ENCODE results near the gene FNBP1. TPM values are rescaled to one million over a fixed set of nuclear protein-coding genes. Genes with fewer than 3 reads are reported as not detected.

FNBP1 gene
- total RNA-seq, 1 donor from 2014 or later, result 12.1 TPM

DNA sequence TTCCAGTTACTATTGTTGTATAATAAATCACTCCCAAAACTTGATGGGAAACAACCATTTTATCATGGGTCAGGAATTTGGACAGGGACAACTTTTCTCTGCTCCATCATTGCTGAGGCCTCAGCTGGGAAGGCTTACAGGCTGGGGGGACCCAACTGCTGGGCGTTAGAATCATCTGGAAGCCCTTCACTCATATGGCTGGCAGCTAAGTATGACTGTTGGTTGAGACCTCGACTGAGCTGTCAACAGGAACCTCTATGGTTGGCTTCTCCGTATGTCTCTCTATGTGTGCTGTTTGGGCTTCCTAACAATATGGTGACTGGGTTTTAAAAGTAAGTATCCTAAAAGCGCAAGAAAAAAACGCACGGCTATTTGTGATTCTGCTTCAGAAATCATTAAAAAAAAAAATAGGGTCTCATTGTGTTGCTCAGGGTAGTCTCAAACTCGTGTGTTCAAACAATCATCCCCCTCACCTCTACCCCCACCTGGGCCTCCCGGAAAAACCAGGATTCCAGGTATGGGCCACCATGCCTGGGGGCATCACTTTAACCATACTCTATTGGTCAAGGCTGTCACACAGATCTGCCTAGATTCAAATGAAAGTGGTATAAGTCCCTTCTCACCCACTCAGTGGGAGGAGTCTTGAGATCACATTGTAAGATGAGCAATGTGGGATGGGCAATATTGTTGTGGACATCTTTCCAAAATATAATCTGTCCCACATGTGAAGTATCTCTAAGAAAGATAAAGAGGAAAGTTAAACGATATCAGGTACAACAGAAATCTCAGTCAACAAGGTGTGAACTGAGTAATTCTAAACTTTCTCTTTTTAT is 15.2 kb downstream of the FNBP1 start:
- no peak for DNase-seq (ENCODE audit: low read depth)
- TF ChIP-seq, protein P1, sequence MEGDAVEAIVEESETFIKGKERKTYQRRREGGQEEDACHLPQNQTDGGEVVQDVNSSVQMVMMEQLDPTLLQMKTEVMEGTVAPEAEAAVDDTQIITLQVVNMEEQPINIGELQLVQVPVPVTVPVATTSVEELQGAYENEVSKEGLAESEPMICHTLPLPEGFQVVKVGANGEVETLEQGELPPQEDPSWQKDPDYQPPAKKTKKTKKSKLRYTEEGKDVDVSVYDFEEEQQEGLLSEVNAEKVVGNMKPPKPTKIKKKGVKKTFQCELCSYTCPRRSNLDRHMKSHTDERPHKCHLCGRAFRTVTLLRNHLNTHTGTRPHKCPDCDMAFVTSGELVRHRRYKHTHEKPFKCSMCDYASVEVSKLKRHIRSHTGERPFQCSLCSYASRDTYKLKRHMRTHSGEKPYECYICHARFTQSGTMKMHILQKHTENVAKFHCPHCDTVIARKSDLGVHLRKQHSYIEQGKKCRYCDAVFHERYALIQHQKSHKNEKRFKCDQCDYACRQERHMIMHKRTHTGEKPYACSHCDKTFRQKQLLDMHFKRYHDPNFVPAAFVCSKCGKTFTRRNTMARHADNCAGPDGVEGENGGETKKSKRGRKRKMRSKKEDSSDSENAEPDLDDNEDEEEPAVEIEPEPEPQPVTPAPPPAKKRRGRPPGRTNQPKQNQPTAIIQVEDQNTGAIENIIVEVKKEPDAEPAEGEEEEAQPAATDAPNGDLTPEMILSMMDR (IDR thresholded peaks at IDR 0.05; ENCODE audit: insufficient read depth, low read length, poor library complexity, severe bottlenecking), result no peak
- H3K4me3 ChIP-seq (ENCODE audit: low read depth, low read length), result no peak overlapping the region
- H3K36me3 ChIP-seq (ENCODE audit: control insufficient read depth, insufficient read depth, low read length), result no peaks in the 10 kb centered on the region
- no peaks in the 10 kb centered on the region for H3K27me3 ChIP-seq (ENCODE audit: control insufficient read depth, insufficient read depth, low read length)

DNA sequence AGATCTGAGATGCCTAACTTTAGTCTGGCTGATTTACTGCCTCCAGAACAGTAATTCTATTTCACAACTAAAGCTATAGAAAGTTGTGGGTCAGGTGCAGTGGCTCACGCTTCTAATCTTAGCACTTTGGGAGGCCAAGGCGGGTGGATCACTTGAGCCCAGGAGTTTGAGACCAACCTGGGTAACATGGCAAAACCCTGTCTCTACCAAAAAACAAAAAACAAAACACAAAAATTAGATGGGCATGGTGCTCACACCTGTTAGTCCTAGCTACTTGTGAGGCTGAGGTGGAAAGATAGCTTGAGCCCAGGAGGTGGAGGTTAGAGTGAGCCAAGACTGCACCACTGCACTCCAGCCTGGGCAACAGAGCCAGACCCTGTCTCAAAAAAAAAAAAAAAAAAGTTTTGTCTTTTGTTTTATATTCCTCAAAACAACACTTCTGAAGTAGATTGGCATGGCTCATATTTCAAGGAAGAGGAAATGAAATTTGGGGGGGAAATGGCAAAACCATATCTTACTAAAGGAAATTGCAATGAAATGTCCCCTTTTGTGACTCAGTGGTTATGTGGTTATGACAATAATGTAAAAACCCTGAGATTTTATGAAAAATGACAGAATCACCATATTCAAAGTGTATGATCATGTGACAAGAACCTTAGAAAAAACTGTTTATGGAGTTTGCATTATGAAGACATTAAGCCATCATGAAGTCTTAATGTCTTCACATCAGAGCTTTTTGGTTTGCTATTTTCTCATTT is 16.2 kb downstream of the FNBP1 start:
- Histone ChIP-seq H3K4me3 (ENCODE audit: low read depth, low read length) (no peak overlapping the region), H3K27me3 (ENCODE audit: control insufficient read depth, insufficient read depth, low read length) (no peaks in the 10 kb centered on the region), H3K36me3 (ENCODE audit: control insufficient read depth, insufficient read depth, low read length) (no peaks in the 10 kb centered on the region)
- no peak for DNase-seq (ENCODE audit: low read depth)
- TF ChIP-seq, protein P1 (IDR thresholded peaks at IDR 0.05; ENCODE audit: insufficient read depth, low read length, poor library complexity, severe bottlenecking), result no peak

DNA sequence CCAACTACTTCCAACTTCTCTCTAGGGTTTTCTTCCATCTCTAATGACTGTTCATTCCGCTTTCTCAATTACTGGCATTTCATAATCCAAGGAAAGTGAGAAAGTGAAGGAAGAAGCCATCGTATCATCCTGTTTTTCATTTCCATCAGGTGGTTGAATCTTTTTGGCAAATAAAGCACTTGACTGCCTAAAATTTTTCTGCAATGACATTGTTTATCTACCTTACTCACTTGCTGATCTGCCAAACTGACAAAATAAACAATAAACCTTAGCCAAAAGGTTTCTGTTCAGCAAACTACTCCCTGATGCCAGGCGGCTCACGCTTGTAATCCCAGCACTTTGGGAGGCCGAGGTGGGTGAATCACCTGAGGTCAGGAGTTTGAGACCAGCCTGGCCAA is 18.4 kb downstream of the FNBP1 start:
- TF ChIP-seq, protein P1 (IDR thresholded peaks at IDR 0.05; ENCODE audit: insufficient read depth, low read length, poor library complexity, severe bottlenecking), result no peak
- Histone ChIP-seq H3K27me3 (ENCODE audit: control insufficient read depth, insufficient read depth, low read length) (no peaks in the 10 kb centered on the region), H3K4me3 (ENCODE audit: low read depth, low read length) (no peak overlapping the region), H3K36me3 (ENCODE audit: control insufficient read depth, insufficient read depth, low read length) (no peaks in the 10 kb centered on the region)
- DNase-seq (ENCODE audit: low read depth), result no peak

DNA sequence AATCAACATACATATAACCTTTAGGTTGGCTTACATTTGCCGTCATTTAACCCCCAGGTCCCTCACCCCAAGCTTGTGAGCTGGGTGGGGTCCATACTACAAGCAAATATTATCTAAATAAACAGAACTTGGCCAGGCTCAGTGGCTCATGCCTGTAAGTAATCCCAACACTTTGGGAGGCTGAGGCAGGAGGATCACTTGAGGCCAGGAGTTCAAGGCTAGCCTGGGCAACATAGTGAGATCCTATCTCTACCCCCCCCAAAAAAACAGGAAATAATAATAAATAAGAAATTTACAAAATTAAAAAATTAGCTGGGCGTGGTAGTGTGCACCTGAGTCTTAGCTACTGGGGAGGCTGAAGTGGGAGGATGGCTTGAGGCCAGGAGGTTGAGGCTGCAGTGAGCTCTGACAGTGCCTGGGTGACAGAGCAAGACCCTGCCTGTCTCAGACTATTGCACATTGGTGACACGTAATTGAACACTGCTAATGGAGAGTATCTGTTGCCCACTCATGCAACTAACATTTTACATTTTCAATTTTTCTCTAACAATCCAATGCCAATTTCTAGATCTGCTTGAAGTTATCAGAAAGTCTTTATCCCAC is 18.9 kb downstream of the FNBP1 start:
- TF ChIP-seq, protein P1 (IDR thresholded peaks at IDR 0.05; ENCODE audit: insufficient read depth, low read length, poor library complexity, severe bottlenecking), result no peak
- no peak overlapping the region for H3K4me3 ChIP-seq (ENCODE audit: low read depth, low read length)
- no peak for DNase-seq (ENCODE audit: low read depth)

DNA sequence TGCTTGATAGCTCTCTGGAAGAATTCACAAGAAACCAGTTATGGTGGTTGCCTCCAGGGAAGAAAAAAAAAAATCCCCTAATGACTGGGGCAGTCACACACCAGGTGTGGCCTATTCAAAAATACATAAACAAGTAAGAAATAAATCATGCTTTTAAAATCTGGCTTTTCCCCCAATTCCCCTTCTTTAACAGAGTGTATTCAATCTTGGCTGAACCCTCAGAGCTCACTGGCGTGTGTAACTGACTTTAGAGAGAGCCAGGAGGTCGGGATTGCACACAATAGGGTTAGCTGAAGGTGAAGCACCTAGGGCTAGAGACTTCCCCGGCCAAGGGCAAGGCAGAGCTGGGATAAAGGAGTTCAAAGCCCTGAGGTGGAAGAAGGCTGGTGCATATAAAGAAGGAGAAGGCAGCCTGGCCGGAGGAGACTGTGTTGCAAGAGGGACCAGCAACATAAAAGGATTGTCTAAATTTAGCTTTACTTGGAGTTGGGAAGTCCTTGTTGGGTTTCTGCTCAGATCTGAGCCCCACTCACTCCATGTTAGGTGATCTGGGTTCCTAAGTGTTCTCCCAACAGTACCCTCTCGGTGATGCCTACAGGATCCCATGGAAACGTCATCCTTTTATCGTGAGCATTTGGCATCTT is 19.7 kb downstream of the FNBP1 start:
- H3K27me3 ChIP-seq (ENCODE audit: control insufficient read depth, insufficient read depth, low read length), result no peaks in the 10 kb centered on the region
- no peaks in the 10 kb centered on the region for H3K36me3 ChIP-seq (ENCODE audit: control insufficient read depth, insufficient read depth, low read length)
- no peak for DNase-seq (ENCODE audit: low read depth)
- TF ChIP-seq, protein P1 (IDR thresholded peaks at IDR 0.05; ENCODE audit: insufficient read depth, low read length, poor library complexity, severe bottlenecking), result no peak
- no peak overlapping the region for H3K4me3 ChIP-seq (ENCODE audit: low read depth, low read length)

More for the DNA sequence above, 18.9 kb downstream of the FNBP1 start:
- no peaks in the 10 kb centered on the region for H3K27me3 ChIP-seq (ENCODE audit: control insufficient read depth, insufficient read depth, low read length)
- H3K36me3 ChIP-seq (ENCODE audit: control insufficient read depth, insufficient read depth, low read length), result no peaks in the 10 kb centered on the region
